NCI-H128 (cell line): ENCODE data around the gene GTF3C1.

ENCODE experiments used
- DNase-seq: peaks from one replicate; lab custom pipeline; 2025; ENCODE audit not compliant: unreplicated experiment; lab: John Stamatoyannopoulos, UW

GTF3C1 gene

DNA sequence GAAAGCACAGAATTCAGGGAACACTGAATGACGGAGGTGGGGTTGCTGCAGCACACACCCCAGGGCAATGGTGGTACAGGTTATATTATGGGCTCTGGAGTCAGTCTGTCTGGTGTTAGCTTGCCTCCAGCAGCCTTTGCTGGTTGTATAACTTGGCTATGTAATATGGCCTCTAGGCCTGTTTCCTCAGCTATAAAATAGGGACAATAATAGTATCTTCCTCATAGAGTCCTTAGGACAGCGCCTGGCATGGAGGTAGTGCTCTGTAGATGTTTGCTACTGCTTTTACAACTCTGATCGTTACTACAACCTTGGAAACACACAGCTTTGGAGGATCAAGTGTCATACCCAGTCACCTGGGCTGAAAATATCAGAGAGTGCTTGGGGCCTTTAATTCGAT is 31.5 kb downstream of the GTF3C1 start:
- no peak for DNase-seq

DNA sequence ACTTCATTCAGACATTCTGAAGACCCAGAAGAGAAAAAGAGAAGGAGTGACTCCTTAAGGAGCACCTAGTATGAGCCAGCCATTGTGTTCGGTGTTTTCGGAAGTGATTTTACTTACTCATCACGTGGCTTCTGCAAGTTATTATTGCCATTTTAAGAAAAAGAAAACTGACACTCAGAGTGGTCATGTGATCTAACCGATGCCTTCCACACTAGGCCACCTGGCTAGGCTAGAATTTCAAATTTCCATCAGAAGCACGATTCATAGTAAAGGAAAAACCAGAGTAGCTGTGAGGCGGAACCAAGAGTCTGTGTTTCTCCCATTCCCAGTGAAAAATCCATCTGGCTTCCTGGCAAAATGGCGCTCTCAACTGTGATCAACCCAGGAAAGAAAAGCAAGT is 32.0 kb downstream of the GTF3C1 start:
- DNase-seq = no peak

- DNase-seq = no peak
Measured at GRCh38 chr16:27516365-27516764, 33.3 kb downstream of the GTF3C1 start.

DNA sequence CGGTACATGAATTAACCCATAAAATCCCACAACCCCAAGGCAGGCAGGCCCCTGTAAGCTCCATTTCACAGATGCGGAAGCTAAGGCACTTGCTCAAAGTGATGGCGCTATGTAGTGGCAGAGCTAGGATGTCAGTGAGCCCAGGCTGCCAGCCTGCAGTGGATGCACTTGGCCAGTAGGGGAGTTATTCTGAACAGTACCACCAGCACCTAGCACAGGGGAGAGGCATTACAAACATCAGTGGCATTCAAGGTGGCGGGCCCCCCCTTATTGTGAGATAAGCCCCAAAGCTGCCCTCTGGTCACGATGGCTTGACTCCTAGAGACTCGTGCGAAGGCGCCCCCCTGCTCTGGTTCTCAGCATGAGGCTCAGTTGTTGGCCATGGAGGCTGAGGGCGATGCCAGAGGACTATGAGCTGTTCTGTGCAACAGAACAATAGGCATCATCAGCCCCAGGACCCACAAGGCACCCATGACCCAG is 33.8 kb downstream of the GTF3C1 start:
- DNase-seq = no peak

GRCh38 chr16:27514806-27515205 is 34.9 kb downstream of the GTF3C1 start:
- DNase-seq = no peak

GRCh38 chr16:27511657-27512448 is 37.9 kb downstream of the GTF3C1 start:
- no peak for DNase-seq

GRCh38 chr16:27508476-27508875 is 41.2 kb downstream of the GTF3C1 start:
- no peak for DNase-seq

DNA sequence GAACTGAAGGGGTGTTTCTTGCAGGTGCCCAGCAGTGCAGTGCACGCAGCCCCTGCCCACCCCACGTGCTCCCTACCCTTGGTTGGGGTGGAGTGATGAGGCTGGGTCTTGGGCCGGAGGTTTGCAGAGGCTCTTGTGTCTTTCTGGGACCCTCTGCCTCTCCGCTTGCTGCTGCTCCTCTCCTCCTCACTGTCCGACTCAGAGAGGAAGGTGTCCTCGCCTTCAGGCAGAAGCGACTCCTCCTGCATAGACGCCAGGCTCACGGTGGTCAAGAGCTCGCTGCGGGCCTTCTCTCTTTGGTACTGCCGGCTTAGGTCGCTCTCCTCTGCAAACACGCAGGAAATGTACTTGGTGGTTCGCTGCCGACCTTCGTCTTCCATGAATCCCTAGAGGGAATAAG is 42.9 kb downstream of the GTF3C1 start:
- no peak for DNase-seq

- no peak for DNase-seq
Measured at GRCh38 chr16:27505297-27506236, 44.1 kb downstream of the GTF3C1 start.

- DNase-seq = no peak
Measured at GRCh38 chr16:27503662-27504061, 46.1 kb downstream of the GTF3C1 start.

DNA sequence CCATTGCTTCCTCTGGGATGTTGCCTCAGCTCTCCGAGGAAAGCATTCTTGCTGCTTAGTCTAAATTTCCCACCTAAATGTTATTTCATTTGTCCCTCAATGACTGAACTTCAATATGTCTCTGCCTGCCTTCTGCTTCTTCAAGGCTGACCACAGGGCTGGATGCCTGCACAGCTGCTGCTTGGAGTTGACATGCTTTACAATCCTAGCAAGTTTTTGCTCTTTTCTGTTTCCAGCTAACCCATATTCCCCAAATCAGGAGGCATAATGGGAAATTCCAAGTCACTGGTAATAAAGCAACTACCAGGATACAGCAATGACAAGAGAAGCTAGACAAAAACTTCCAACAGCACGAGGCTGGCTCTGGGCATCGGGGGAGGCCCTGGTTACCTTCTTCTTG is 48.9 kb downstream of the GTF3C1 start:
- no peak for DNase-seq

GRCh38 chr16:27499659-27500055 is 50.1 kb downstream of the GTF3C1 start:
- DNase-seq = no peak

GRCh38 chr16:27498916-27499658 is 50.6 kb downstream of the GTF3C1 start:
- no peak for DNase-seq

GRCh38 chr16:27498031-27498825 is 51.5 kb downstream of the GTF3C1 start:
- DNase-seq = no peak

- no peak for DNase-seq
Measured at GRCh38 chr16:27495191-27495590, 54.5 kb downstream of the GTF3C1 start.

- no peak for DNase-seq
Measured at GRCh38 chr16:27492588-27492979, 57.1 kb downstream of the GTF3C1 start.

DNA sequence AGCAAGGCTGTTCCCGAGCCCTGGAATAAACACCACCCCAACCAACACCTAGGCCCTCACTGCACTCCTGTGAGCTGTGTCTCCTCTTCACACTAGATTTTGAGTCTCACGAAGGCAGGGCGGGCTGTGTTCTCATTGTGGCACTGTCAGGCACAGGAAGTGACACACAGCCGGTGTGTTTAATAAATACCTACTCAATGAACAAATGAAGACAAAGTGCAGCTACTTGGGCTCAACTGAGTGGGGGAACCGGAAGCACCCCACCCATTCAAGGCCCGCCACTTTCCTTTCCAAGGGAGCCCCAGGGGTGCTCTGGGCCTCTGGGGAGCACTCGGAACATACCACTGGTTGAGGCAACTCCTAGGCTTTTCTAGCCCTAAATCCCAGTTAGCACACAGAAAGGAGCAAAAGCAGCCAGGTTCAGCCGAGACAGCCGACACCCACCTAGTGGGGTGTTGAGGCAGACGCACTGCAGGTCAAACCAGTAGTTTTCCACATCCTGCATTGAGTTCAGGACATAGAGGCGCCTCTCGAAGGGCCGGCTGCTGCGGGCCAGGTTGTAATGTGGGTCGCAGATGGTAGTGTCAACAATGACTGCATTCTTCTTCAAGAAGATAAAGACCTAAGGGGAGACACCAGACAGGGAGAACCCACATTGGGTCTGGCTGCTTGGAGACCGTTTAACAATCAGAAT is 57.7 kb downstream of the GTF3C1 start:
- no peak for DNase-seq

GRCh38 chr16:27489906-27490305 is 59.8 kb downstream of the GTF3C1 start:
- DNase-seq = no peak

GRCh38 chr16:27489421-27489820 is 60.3 kb downstream of the GTF3C1 start:
- no peak for DNase-seq

DNA sequence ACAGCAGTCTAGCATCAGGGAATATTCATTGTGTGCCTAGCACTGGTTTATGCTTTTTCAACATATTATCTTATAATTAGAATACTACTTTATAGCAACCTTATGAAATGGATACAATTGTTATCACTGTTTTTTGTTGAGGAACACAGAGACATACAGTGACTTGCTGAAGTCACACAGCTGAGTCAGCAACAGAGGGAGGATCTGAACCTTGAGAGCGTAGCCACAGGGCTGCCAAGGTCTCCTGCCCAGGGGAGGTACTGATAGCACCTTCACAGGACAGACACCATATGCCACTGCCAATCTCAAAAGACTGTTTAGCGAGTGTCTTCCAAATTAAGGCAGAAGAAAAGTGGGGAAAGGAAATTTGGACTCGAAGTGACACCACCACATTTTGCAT is 63.0 kb downstream of the GTF3C1 start:
- DNase-seq = no peak
